Measurements from ENCODE around the gene TKT. TPM values are rescaled to one million over a fixed set of nuclear protein-coding genes. Genes with fewer than 3 reads are reported as not detected.

The TKT gene
- total RNA-seq, 1 experiment from 2014 or later = 650 TPM

DNA sequence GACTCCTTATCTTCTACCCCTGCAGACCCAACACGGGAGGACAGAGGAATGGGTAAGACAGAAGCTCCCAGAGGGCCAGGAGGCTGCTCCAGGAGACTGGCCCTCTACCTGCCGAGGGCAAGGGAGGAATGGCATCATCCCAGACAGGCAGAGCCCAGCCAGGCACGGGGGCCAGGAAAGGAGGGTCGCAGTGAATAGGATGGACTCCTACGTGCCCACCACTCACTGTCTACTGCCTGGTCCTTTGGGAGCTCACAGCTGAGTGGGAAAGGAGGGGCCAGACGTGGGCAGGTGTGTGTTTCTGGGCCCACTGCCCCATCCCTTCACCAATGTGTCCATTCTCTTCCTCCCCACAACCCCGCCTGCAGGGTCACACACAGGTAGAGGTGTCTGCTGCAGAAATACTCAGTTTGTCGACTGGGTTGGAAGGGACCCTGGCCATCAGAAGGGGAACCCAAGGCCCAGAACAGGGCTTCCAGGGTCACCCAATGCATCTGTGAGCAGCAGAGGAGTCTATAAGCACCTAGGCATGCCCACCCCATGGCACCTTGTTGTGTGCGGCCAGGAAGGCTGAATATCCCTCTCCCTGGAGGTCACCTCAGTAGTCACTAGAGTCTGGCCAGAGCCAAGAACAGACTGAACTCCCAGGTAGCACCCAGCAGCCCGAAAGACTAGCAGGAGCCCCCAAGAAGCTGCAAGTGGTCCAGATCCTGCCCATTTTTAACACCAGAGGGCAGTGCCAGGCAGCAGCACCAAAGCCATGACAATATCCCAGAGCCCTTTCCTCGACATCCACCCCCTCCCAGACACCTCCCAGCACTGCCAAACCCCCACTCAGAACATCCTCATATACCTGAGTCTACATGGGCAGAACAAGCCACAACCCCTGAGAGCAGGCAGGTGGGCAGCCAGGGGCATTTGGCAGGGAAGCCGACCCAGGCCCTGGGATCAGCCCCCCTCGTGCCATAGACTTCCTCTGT is 24.0 kb downstream of the TKT start:
- no CpG with 5 or more reads among the region's 13 CpGs for WGBS (ENCODE audit: extremely low coverage, insufficient read length, low lambda C conversion rate)

More for the DNA sequence above, 24.0 kb downstream of the TKT start:
- H3K4me3 Mint-ChIP-seq = no peak overlapping the region
- H2AFZ ChIP-seq (ENCODE audit: low read length) = no peak overlapping the region
- H2BK5ac ChIP-seq (ENCODE audit: insufficient read length, low read length) = no peak overlapping the region
- peaks cover 3% of the 10 kb centered on the region in 2 experiments; a peak in 3 of 4 replicates for H3K4me1 Mint-ChIP-seq
- peaks cover 2% of the 10 kb centered on the region for H4K20me1 ChIP-seq (ENCODE audit: control insufficient read depth, insufficient read depth, insufficient read length)
- TF ChIP-seq, protein P1, sequence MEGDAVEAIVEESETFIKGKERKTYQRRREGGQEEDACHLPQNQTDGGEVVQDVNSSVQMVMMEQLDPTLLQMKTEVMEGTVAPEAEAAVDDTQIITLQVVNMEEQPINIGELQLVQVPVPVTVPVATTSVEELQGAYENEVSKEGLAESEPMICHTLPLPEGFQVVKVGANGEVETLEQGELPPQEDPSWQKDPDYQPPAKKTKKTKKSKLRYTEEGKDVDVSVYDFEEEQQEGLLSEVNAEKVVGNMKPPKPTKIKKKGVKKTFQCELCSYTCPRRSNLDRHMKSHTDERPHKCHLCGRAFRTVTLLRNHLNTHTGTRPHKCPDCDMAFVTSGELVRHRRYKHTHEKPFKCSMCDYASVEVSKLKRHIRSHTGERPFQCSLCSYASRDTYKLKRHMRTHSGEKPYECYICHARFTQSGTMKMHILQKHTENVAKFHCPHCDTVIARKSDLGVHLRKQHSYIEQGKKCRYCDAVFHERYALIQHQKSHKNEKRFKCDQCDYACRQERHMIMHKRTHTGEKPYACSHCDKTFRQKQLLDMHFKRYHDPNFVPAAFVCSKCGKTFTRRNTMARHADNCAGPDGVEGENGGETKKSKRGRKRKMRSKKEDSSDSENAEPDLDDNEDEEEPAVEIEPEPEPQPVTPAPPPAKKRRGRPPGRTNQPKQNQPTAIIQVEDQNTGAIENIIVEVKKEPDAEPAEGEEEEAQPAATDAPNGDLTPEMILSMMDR (conservative IDR thresholded peaks at IDR 0.05) = peak; percentile 35; the same call in 2 of the 3 replicates
- no peaks in the 10 kb centered on the region for H3K79me2 ChIP-seq (ENCODE audit: insufficient read depth, low read length)
- H3K4me1 ChIP-seq (ENCODE audit: insufficient read depth, low read length) = no peaks in the 10 kb centered on the region
- no peak overlapping the region for H2BK20ac ChIP-seq (ENCODE audit: low read depth, low read length, poor library complexity, severe bottlenecking)
- H3K27ac Mint-ChIP-seq = peak overlapping the region; percentile 12 to 68 (median 34); a peak in 3 of 7 replicates
- H2AK5ac ChIP-seq (ENCODE audit: insufficient read length, low read length) = no peak overlapping the region
- H3K4me2 ChIP-seq (ENCODE audit: insufficient read depth, insufficient read length, low read length) = no peak overlapping the region
- no peak for DNase-seq
- no peak overlapping the region for H3T11ph ChIP-seq (ENCODE audit: low read length)
- no peak overlapping the region for H3K14ac ChIP-seq (ENCODE audit: insufficient read depth, low read length)
- H3K36me3 Mint-ChIP-seq (ENCODE audit: insufficient read depth in 1 of 3, low read depth in 3 of 3) = peaks cover 79 to 96% (median 91%) of the 10 kb centered on the region in 3 experiments
- no peak overlapping the region for H3K4ac ChIP-seq (ENCODE audit: low read depth, low read length)
- H4K91ac ChIP-seq (ENCODE audit: insufficient read length, low read depth, low read length) = no peak overlapping the region
- H2BK15ac ChIP-seq (ENCODE audit: low read depth, low read length) = no peak overlapping the region
- no peak overlapping the region for H3K9ac ChIP-seq (ENCODE audit: extremely low read depth, insufficient read length, low read length)
- H3K23me2 ChIP-seq (ENCODE audit: insufficient read length, low read depth, low read length, poor library complexity, severe bottlenecking) = no peaks in the 10 kb centered on the region
- H3K79me1 ChIP-seq (ENCODE audit: insufficient read depth, low read depth, low read length, poor library complexity, severe bottlenecking) = no peaks in the 10 kb centered on the region
- H2BK12ac ChIP-seq (ENCODE audit: insufficient read length, low read depth, low read length) = no peak overlapping the region
- H3K9me3 ChIP-seq (ENCODE audit: control insufficient read depth, low read depth, low read length) = no peaks in the 10 kb centered on the region
- H3K27me3 ChIP-seq (ENCODE audit: insufficient read depth, low read length) = no peaks in the 10 kb centered on the region
- no peaks in the 10 kb centered on the region for H3K9me3 Mint-ChIP-seq
- H3K56ac ChIP-seq (ENCODE audit: insufficient read length, low read depth, low read length) = no peak overlapping the region
- H4K5ac ChIP-seq (ENCODE audit: insufficient read length, low read depth, low read length) = no peak overlapping the region
- no peak overlapping the region for H4K8ac ChIP-seq (replicated peaks; ENCODE audit: insufficient read length, low read depth, low read length)
- no peak overlapping the region for H3K18ac ChIP-seq (ENCODE audit: insufficient read length, low read depth, low read length)
- H3K27me3 Mint-ChIP-seq (ENCODE audit: low read depth) = no peaks in the 10 kb centered on the region
- no peak overlapping the region for H2BK120ac ChIP-seq (ENCODE audit: low read depth, low read length, poor library complexity, severe bottlenecking)
- H3K23ac ChIP-seq (ENCODE audit: insufficient read length, low read depth, low read length) = no peak overlapping the region
- no peak overlapping the region for H3K27ac ChIP-seq (ENCODE audit: insufficient read length, low read depth, low read length)
